Measurements from ENCODE around the gene USP48. TPM values are rescaled to one million over a fixed set of nuclear protein-coding genes. Genes with fewer than 3 reads are reported as not detected.

The USP48 gene
- total RNA-seq, 2 experiments from 2014 or later, result 72.1 to 72.4 TPM

- H3K9me3 Mint-ChIP-seq, result no peaks in the 10 kb centered on the region
- no peak overlapping the region for H3K27ac Mint-ChIP-seq
- POLR2A ChIA-PET, result no interaction called here
- intact Hi-C loops (cut with micrococcal nuclease), result no loop called here
- peaks cover 8% of the 10 kb centered on the region for H3K4me1 Mint-ChIP-seq (ENCODE audit: low read depth)
- DNase-seq (no peak), ATAC-seq (no peak)
- no peak overlapping the region for H3K4me3 Mint-ChIP-seq
- peaks cover 14% of the 10 kb centered on the region for H3K27me3 Mint-ChIP-seq
- no peaks in the 10 kb centered on the region for H3K36me3 Mint-ChIP-seq (ENCODE audit: low read depth)
- TF ChIP-seq CTCF (IDR thresholded peaks at IDR 0.05), result no peak
- CTCF ChIA-PET, result no interaction called here
Observed at GRCh38 chr1:21654209-21654608, 128.7 kb downstream of the USP48 start.

- Mint-ChIP-seq H3K4me1 (ENCODE audit: low read depth) (peaks cover 8% of the 10 kb centered on the region), H3K9me3 (no peaks in the 10 kb centered on the region), H3K36me3 (ENCODE audit: low read depth) (no peaks in the 10 kb centered on the region), H3K27me3 (peaks cover 14% of the 10 kb centered on the region), H3K27ac (no peak overlapping the region), H3K4me3 (no peak overlapping the region)
- ATAC-seq (no peak), DNase-seq (no peak)
- no peak for TF ChIP-seq CTCF (IDR thresholded peaks at IDR 0.05)
- intact Hi-C loops (cut with micrococcal nuclease), result no loop called here
- POLR2A ChIA-PET, result no interaction called here
- CTCF ChIA-PET, result no interaction called here
Observed at GRCh38 chr1:21653744-21654100, 129.2 kb downstream of the USP48 start.

GRCh38 chr1:21652937-21653743, 129.8 kb downstream of the USP48 start:
- no peak for TF ChIP-seq CTCF (IDR thresholded peaks at IDR 0.05)
- ATAC-seq (no peak), DNase-seq (no peak)
- Mint-ChIP-seq H3K4me1 (ENCODE audit: low read depth) (peaks cover 8% of the 10 kb centered on the region), H3K4me3 (no peak overlapping the region), H3K9me3 (no peaks in the 10 kb centered on the region), H3K27me3 (peaks cover 16% of the 10 kb centered on the region), H3K27ac (no peak overlapping the region), H3K36me3 (ENCODE audit: low read depth) (no peaks in the 10 kb centered on the region)
- POLR2A ChIA-PET, result no interaction called here
- intact Hi-C loops (cut with micrococcal nuclease), result no loop called here
- CTCF ChIA-PET, result interaction anchor here (1.5 kb wide), 1 partner anchor 310 kb away, joined by 3 read pairs; no protein-coding TSS in a partner anchor

GRCh38 chr1:21652101-21652936, 130.6 kb downstream of the USP48 start:
- POLR2A ChIA-PET, result no interaction called here
- intact Hi-C loops (cut with micrococcal nuclease), result no loop called here
- Mint-ChIP-seq H3K4me3 (peak overlapping the region; percentile 45), H3K4me1 (ENCODE audit: low read depth) (peaks cover 8% of the 10 kb centered on the region), H3K27me3 (peaks cover 16% of the 10 kb centered on the region), H3K27ac (no peak overlapping the region), H3K36me3 (ENCODE audit: low read depth) (no peaks in the 10 kb centered on the region), H3K9me3 (no peaks in the 10 kb centered on the region)
- ATAC-seq (no peak), DNase-seq (no peak)
- no peak for TF ChIP-seq CTCF (IDR thresholded peaks at IDR 0.05)
- CTCF ChIA-PET, result interaction anchor here (1.5 kb wide), 1 partner anchor 311 kb away, joined by 3 read pairs; no protein-coding TSS in a partner anchor
